ENCODE measurements around the gene FCER2. TPM values are rescaled to one million over a fixed set of nuclear protein-coding genes. Genes with fewer than 3 reads are reported as not detected.
A peak's percentile ranks its signal among the peaks of the same experiment; 100 is the strongest.

FCER2 gene
- total RNA-seq, 2 experiments from 2014 or later: 3.3 to 4.6 TPM

- peak within 1 kb of the TSS; percentile 92 for H3K4me2 ChIP-seq (ENCODE audit: low read length)
- H3K36me3 ChIP-seq (ENCODE audit: insufficient read depth, low read length): peaks cover 34% of the 10 kb centered on the region
- peak; percentile 93 for DNase-seq (ENCODE audit: low spot score)
- BruUV-seq (replicated peaks): no TSS peak
- no peaks in the 10 kb centered on the region for H4K20me1 ChIP-seq (ENCODE audit: insufficient read depth, low read length)
- peak within 1 kb of the TSS; percentile 48 for H3K27ac ChIP-seq (ENCODE audit: low read depth, low read length, poor library complexity, severe bottlenecking)
- H3K9me3 ChIP-seq (ENCODE audit: low read length): no peaks in the 10 kb centered on the region
- H3K4me1 ChIP-seq (ENCODE audit: insufficient read depth, low read length, poor library complexity, severe bottlenecking): peaks cover 45% of the 10 kb centered on the region
- ChIA-PET CTCF (ENCODE audit: unreplicated experiment) (interaction anchor here (0.6 to 1.3 kb wide), 7 partner anchors 17 to 151 kb away, joined by 3 to 8 read pairs (median 4); partner anchors contain the start of genes PET100 and XAB2), POLR2A (interaction anchor here (0.6 to 1.2 kb wide), 3 partner anchors 15 to 43 kb away, joined by 3 to 5 read pairs (median 4); no protein-coding TSS in a partner anchor)
- no peaks in the 10 kb centered on the region for H3K9me2 ChIP-seq (ENCODE audit: insufficient read depth, low read length)
- intact Hi-C loops (cut with micrococcal nuclease; ENCODE audit: unreplicated experiment): loop anchor here (1.0 to 2.0 kb wide), 4 partner anchors 22 to 578 kb away; partner anchors contain the start of gene FCER2
- TF ChIP-seq EZH2phosphoT487 (IDR thresholded peaks at IDR 0.05; ENCODE audit: borderline replicate concordance, low read depth, low read length) (no peak), CTCF (conservative IDR thresholded peaks at IDR 0.05; ENCODE audit: low read length) (peak; percentile 87)
- peak within 1 kb of the TSS; percentile 53 for H2AFZ ChIP-seq (ENCODE audit: low read length)
- H3K79me2 ChIP-seq (ENCODE audit: insufficient read depth, low read depth, low read length): peaks cover 14% of the 10 kb centered on the region; the same call in 1 of the 2 replicates
- peak within 1 kb of the TSS; percentile 96 for H3K4me3 ChIP-seq (ENCODE audit: low read depth, low read length, poor library complexity, severe bottlenecking)
Observed at GRCh38 chr19:7680606-7681339, 21.2 kb downstream of the FCER2 start, which contains the start of gene TRAPPC5. TRAPPC5 (plus strand) TSS chr19:7680833; CDS start chr19:7682254, 1,421 bp downstream.

- no peaks in the 10 kb centered on the region for H4K20me1 ChIP-seq (ENCODE audit: insufficient read depth, low read length)
- H3K4me3 ChIP-seq (ENCODE audit: low read depth, low read length, poor library complexity, severe bottlenecking): peak overlapping the region; percentile 96
- CTCF ChIA-PET (ENCODE audit: unreplicated experiment): interaction anchor here (0.8 to 1.3 kb wide), 2 partner anchors 19 to 149 kb away, joined by 3 to 4 read pairs; no protein-coding TSS in a partner anchor
- POLR2A ChIA-PET: interaction anchor here (1.2 kb wide), 1 partner anchor 19 kb away, joined by 4 read pairs; no protein-coding TSS in a partner anchor
- H3K9me3 ChIP-seq (ENCODE audit: low read length): no peaks in the 10 kb centered on the region
- peaks cover 14% of the 10 kb centered on the region; the same call in 1 of the 2 replicates for H3K79me2 ChIP-seq (ENCODE audit: insufficient read depth, low read depth, low read length)
- H3K27ac ChIP-seq (ENCODE audit: low read depth, low read length, poor library complexity, severe bottlenecking): no peak overlapping the region
- peaks cover 28% of the 10 kb centered on the region for H3K36me3 ChIP-seq (ENCODE audit: insufficient read depth, low read length)
- peak overlapping the region; percentile 53 for H2AFZ ChIP-seq (ENCODE audit: low read length)
- TF ChIP-seq EZH2phosphoT487 (IDR thresholded peaks at IDR 0.05; ENCODE audit: borderline replicate concordance, low read depth, low read length): no peak
- no peak for TF ChIP-seq CTCF (conservative IDR thresholded peaks at IDR 0.05; ENCODE audit: low read length)
- DNase-seq (ENCODE audit: low spot score): no peak
- intact Hi-C loops (cut with micrococcal nuclease; ENCODE audit: unreplicated experiment): loop anchor here (1.0 to 2.0 kb wide), 5 partner anchors 23 to 577 kb away; partner anchors contain the start of gene FCER2
- H3K4me1 ChIP-seq (ENCODE audit: insufficient read depth, low read length, poor library complexity, severe bottlenecking): peaks cover 47% of the 10 kb centered on the region
- BruUV-seq (replicated peaks): no TSS peak
- H3K4me2 ChIP-seq (ENCODE audit: low read length): peak overlapping the region; percentile 48
- H3K9me2 ChIP-seq (ENCODE audit: insufficient read depth, low read length): no peaks in the 10 kb centered on the region
Observed at GRCh38 chr19:7679771-7680605, 21.9 kb downstream of the FCER2 start.

Measured in OCI-LY7 (cell line).